Inflammatory macrophage treated with lipopolysaccharide for 1 hour (primary cell): Measurements from ENCODE around the gene C16orf89.

Source experiments
- DNase-seq, 2 donors: peaks; one replicate each; pipeline ENCODE4 v3.0.0-alpha.2; 2020 to 2022

The C16orf89 gene

GRCh38 chr16:5002699-5003143 is 63.0 kb downstream of the C16orf89 start:
- no peak for DNase-seq

- DNase-seq: no peak
These were observed 63.8 kb downstream of the C16orf89 start for GRCh38 chr16:5001986-5002385.

- DNase-seq: peak; percentile 27 to 58
These were observed 64.2 kb downstream of the C16orf89 start for GRCh38 chr16:5001571-5001970.

GRCh38 chr16:5000573-5001001 is 65.2 kb downstream of the C16orf89 start:
- DNase-seq: no peak

GRCh38 chr16:4994719-4995434 is 70.9 kb downstream of the C16orf89 start:
- no peak for DNase-seq
